Aorta (tissue), 5 donors: Measurements from ENCODE around the gene ARHGAP10. TPM values are rescaled to one million over a fixed set of nuclear protein-coding genes. Genes with fewer than 3 reads are reported as not detected.
"Not testable (repeated sequence)": the region's sequence is repeated elsewhere in the genome, so short reads cannot be mapped to it uniquely, and the experiment has no call there.

Experiments
- ATAC-seq: fragments of 200-7000 bp; cut with Tn5 transposase; one replicate; pipeline ENCODE4 v1.9.1; 2022; ENCODE audit warnings: moderate library complexity; ENCODE audit not compliant: low FRiP score
- DNase-seq, 2 donors: peaks; one replicate each; pipeline ENCODE4 v3.0.0-alpha.2; 2020
- H3K27ac ChIP-seq, 2 donors: one replicate each; pipeline ENCODE4 v1.5.1; 2013; ENCODE audit warnings: low read length in 2 of 2, mild to moderate bottlenecking in 2 of 2, moderate library complexity in 2 of 2, control low read depth in 1 of 2, inconsistent platforms in 1 of 2, low read depth in 1 of 2
- H3K27me3 ChIP-seq, 2 donors: one replicate each; pipeline ENCODE4 v1.6.1; 2013; ENCODE audit warnings: control low read depth in 1 of 2, low read length in 1 of 2, mild to moderate bottlenecking in 1 of 2, moderate library complexity in 1 of 2; ENCODE audit not compliant: insufficient read depth in 2 of 2, control insufficient read depth in 1 of 2
- H3K36me3 ChIP-seq, 2 donors: one replicate each; pipeline ENCODE4 v1.6.1; 2013; ENCODE audit warnings: control low read depth in 1 of 2, low read length in 1 of 2, mild to moderate bottlenecking in 1 of 2; ENCODE audit not compliant: insufficient read depth in 2 of 2, control insufficient read depth in 1 of 2
- H3K4me1 ChIP-seq, 2 donors: one replicate each; pipeline ENCODE4 v1.6.1; 2013; ENCODE audit warnings: low read length in 2 of 2, control low read depth in 1 of 2, mild to moderate bottlenecking in 1 of 2, moderate library complexity in 1 of 2; ENCODE audit not compliant: insufficient read depth in 2 of 2, control insufficient read depth in 1 of 2
- H3K4me3 ChIP-seq, 2 donors: one replicate each; pipeline ENCODE4 v1.5.1; 2013; ENCODE audit warnings: low read length in 2 of 2, control low read depth in 1 of 2, mild to moderate bottlenecking in 1 of 2
- H3K9me3 ChIP-seq: one replicate; pipeline ENCODE4 v1.6.1; 2013; ENCODE audit warnings: mild to moderate bottlenecking, low read length; ENCODE audit not compliant: control insufficient read depth
- WGBS, 2 donors: extraction: QIAGEN DNeasy Blood & Tissue Kit; methylation state at CpG; one replicate each; pipeline ENCODE4 v1.1.7; 2013; 5-methylcytosine and 5-hydroxymethylcytosine counted together
- intact Hi-C, 2 donors: fragments of 100-400 bp; cut with DNase I; formaldehyde crosslinking; loops; one replicate each; pipeline versions ENCODE4 v1.14.2 to v1.15.0; 2022
- polyA plus RNA-seq, 2 donors: library from polyadenylated mRNA; stranded (reverse); fragments of 200-250 nt; gene quantifications; one replicate each; pipeline ENCODE4 v1.2.3, GENCODE V29; 2013
- total RNA-seq, 2 donors: library from RNA; stranded (reverse); fragmentation: NEBNext Ultra II Directional; extraction: Animal tissue kit (Norgen Biotek cat#: 25700); gene quantifications; one replicate each; pipeline ENCODE4 v1.2.1, GENCODE V29; 2021
- donor health status: healthy with polysubstance abuse.
- donor health status: Bipolar disorder and iron deficiency.
- donor health status: DM: no; HTN: no; CAD: no.
- donor health status: DM: no; HTN: no; CAD: no.
- donor health status: DM: yes; HTN: yes; CAD: no.

The ARHGAP10 gene
- total and polyA plus RNA-seq, 4 donors = 47.3 to 94.5 (median 63.5) TPM

DNA sequence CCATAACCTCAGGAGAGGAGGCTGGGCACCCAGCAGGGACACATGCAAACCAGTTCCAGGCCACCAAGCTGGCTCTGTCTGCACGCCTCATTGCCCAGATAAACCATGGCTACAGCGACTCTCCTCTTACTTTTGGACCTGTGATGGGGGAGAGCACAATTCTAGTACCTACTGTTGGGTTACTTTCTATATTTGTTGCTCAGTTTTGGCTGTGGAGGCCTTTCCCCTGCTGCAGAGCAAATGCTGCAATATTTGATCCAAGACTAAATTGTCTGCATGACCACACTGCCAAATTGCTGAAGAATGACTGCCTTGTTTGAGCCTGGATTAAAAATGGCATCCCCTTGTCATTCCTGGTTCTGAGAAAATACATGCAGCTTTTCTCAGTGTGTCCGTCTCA, 253.5 kb downstream of the ARHGAP10 start:
- Histone ChIP-seq H3K27me3 (no peaks in the 10 kb centered on the region), H3K4me3 (no peak overlapping the region), H3K27ac (no peak overlapping the region), H3K9me3 (no peaks in the 10 kb centered on the region), H3K4me1 (peaks cover 0 to 2% of the 10 kb centered on the region in 2 donors), H3K36me3 (peaks cover 0 to 1% of the 10 kb centered on the region in 2 donors)
- ATAC-seq (no peak), DNase-seq (no peak)
- intact Hi-C loops = no loop called here
- 46 to 54% methylated on average over 3 of the region's 3 CpGs for WGBS, 2 donors

DNA sequence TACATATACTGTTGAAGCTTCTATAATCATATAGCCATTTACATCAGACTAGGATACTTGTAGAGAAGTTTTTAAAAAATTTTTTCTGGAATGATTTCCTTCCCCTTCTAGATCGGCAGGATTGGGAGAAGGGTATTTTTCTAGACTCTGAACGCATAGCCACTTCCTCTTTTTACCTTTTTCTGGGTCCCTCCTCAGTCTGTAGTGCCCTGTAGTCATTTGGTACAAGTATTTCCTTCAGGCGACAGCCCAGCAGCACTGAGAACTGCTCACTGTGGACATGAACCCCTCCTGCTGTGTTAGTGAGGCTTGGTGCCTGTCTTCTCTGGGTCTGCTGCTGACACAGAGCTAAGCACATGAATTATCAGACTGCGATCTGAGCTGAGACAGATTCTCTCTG, 255.4 kb downstream of the ARHGAP10 start:
- no peak overlapping the region for H3K27ac ChIP-seq
- 82 to 85% methylated on average over 4 of the region's 4 CpGs for WGBS, 2 donors
- DNase-seq = no peak
- no peaks in the 10 kb centered on the region for H3K27me3 ChIP-seq
- H3K9me3 ChIP-seq = no peaks in the 10 kb centered on the region
- no peak for ATAC-seq
- no peak overlapping the region for H3K4me3 ChIP-seq
- H3K36me3 ChIP-seq = peaks cover 0 to 1% of the 10 kb centered on the region in 2 donors
- intact Hi-C loops = no loop called here
- peaks cover 2 to 3% of the 10 kb centered on the region in 2 donors for H3K4me1 ChIP-seq

GRCh38 chr4:147991543-147992283, 259.8 kb downstream of the ARHGAP10 start:
- Histone ChIP-seq H3K4me3 (no peak overlapping the region), H3K27me3 (no peaks in the 10 kb centered on the region), H3K9me3 (no peaks in the 10 kb centered on the region), H3K4me1 (peaks cover 3% of the 10 kb centered on the region in 2 donors), H3K36me3 (peaks cover 0 to 1% of the 10 kb centered on the region in 2 donors), H3K27ac (peak overlapping the region in 1 of 2 donors; percentile 52)
- DNase-seq = no peak
- 46 to 54% methylated on average over 11 of the region's 11 CpGs for WGBS, 2 donors
- intact Hi-C loops = no loop called here
- ATAC-seq = peak; percentile 62

- H3K4me1 ChIP-seq = peaks cover 3% of the 10 kb centered on the region in 2 donors
- H3K4me3 ChIP-seq = no peak overlapping the region
- no peak for ATAC-seq
- no peaks in the 10 kb centered on the region for H3K36me3 ChIP-seq
- H3K9me3 ChIP-seq = no peaks in the 10 kb centered on the region
- H3K27me3 ChIP-seq = no peaks in the 10 kb centered on the region
- intact Hi-C loops = no loop called here
- no peak overlapping the region for H3K27ac ChIP-seq
- 11 to 21% methylated on average over 3 of the region's 3 CpGs for WGBS, 2 donors
- no peak for DNase-seq
Observed at GRCh38 chr4:147994076-147994475, 262.2 kb downstream of the ARHGAP10 start.

DNA sequence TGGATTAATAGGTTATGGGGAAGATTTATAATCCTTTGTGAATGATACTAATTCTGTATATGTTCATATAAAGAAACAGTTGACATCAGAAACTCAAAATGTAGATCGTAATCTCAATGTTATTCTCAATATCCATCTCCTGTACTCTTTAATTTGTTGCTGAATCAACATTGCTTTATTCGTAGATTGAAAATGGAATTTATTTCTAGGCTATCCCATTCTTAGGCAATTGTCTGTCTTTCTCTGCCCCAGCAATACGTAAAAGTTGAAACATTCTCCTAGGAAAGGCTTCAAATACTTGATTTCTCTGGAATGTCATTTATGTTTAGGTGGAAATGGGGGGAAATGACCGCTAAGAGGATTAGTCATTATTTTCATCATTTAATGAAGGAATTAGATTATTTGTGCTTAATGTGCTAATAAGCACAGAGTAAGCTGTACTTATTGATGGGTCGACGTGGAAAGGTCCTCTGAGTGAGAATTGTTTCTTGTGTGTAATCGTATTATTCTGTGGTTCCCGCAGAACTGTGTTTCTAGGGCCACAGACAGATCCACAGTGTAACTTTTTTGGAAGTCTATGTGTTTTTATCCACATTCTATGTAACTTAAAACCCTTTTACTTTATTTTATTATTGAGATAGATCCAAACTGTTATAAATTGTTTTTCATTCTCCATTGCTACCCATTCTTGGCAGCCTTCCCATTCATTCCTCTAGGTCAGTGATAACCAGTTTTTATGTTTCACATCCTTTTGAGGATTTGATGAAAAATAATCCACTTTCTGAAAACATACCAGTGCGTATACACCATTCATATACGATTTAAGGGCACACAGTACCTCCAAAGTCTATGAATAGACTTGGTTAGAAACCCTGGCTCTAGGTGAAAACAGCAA, 262.9 kb downstream of the ARHGAP10 start:
- Histone ChIP-seq H3K36me3 (no peaks in the 10 kb centered on the region), H3K27ac (no peak overlapping the region), H3K4me1 (peaks cover 3% of the 10 kb centered on the region in 2 donors), H3K9me3 (no peaks in the 10 kb centered on the region), H3K4me3 (no peak overlapping the region), H3K27me3 (no peaks in the 10 kb centered on the region)
- intact Hi-C loops = no loop called here
- ATAC-seq = no peak
- 33 to 50% methylated on average over 10 of the region's 10 CpGs for WGBS, 2 donors
- DNase-seq = no peak

- peaks cover 2 to 3% of the 10 kb centered on the region in 2 donors for H3K4me1 ChIP-seq
- DNase-seq (no peak), ATAC-seq (no peak)
- no peak overlapping the region for H3K27ac ChIP-seq
- no peaks in the 10 kb centered on the region for H3K9me3 ChIP-seq
- no peaks in the 10 kb centered on the region for H3K36me3 ChIP-seq
- H3K27me3 ChIP-seq = no peaks in the 10 kb centered on the region
- intact Hi-C loops = no loop called here
- 39 to 43% methylated on average over 3 of the region's 3 CpGs for WGBS, 2 donors
- no peak overlapping the region for H3K4me3 ChIP-seq
Observed at GRCh38 chr4:147996859-147997258, 265.0 kb downstream of the ARHGAP10 start.

DNA sequence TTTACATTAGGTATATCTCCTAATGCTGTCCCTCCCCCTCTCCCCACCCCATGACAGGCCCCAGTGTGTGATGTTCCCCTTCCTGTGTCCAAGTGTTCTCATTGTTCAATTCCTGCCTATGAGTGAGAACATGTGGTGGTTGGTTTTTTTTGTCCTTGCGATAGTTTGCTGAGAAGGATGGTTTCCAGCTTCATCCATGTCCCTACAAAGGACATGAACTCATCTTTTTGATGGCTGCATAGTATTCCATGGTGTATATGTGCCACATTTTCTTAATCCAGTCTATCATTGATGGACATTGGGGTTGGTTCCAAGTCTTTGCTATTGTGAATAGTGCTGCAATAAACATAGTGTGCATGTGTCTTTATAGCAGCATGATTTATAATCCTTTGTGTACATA, 268.1 kb downstream of the ARHGAP10 start:
- intact Hi-C loops, H3K9me3 ChIP-seq, H3K36me3 ChIP-seq, H3K27me3 ChIP-seq, DNase-seq, H3K4me1 ChIP-seq, H3K4me3 ChIP-seq, H3K27ac ChIP-seq, ATAC-seq: not testable (repeated sequence)
- WGBS, 2 donors = 100% methylated on average over 1 of the region's 1 CpG

DNA sequence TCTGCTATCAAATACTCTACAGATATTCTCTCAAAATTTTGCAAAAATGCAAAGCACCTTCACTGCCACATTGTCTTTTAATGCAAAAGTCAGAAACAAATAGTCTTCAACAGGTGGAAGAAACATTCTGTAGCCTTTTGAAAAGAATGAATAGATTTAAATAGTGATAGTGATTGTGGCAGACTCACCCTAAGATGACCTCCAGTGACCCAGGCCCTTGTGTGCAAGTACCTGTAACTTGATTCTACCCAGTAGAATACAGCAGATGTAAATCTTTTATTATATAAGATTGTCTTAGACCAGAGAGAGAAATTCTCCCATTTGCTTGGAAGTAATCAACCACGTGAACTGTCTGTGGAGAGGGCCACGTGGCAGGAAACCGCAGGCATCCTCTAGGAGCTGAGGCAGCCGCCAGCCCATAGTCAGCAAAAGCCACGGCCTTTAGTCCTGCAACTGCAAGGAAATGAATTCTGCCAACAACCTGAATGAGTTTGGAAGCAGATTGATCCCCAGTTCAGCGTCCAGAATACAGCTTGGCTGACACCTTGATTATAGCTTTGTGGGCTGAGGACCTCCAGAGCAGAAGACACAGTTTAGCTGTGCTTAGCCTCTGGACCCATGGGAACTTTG, 272.5 kb downstream of the ARHGAP10 start:
- no peak overlapping the region for H3K27ac ChIP-seq
- H3K4me3 ChIP-seq = no peak overlapping the region
- ATAC-seq (peak; percentile 64), DNase-seq (peak in 1 of 2 donors; percentile 83)
- no peaks in the 10 kb centered on the region for H3K9me3 ChIP-seq
- intact Hi-C loops = no loop called here
- peaks cover 0 to 5% of the 10 kb centered on the region in 2 donors for H3K36me3 ChIP-seq
- H3K27me3 ChIP-seq = no peaks in the 10 kb centered on the region
- H3K4me1 ChIP-seq = no peaks in the 10 kb centered on the region
- WGBS, 2 donors = 72 to 83% methylated on average over 6 of the region's 6 CpGs
